ENCODE data around the gene SPEM3.

Gene SPEM3

GRCh38 chr17:7411427-7411750 lies 17.3 kb upstream of the SPEM3 start:
- in situ Hi-C loops (cut with MboI; ENCODE audit: low pct_unique_long_range_greater_than_20kb, low sequenced_read_pairs, unreplicated experiment), result no loop called here
- TF ChIP-seq CTCF (IDR thresholded peaks at IDR 0.05; ENCODE audit: extremely low read depth, insufficient read depth, missing control alignments), result no peak

GRCh38 chr17:7413346-7413985 lies 15.2 kb upstream of the SPEM3 start:
- in situ Hi-C loops (cut with MboI; ENCODE audit: low pct_unique_long_range_greater_than_20kb, low sequenced_read_pairs, unreplicated experiment), result no loop called here
- TF ChIP-seq CTCF (IDR thresholded peaks at IDR 0.05; ENCODE audit: extremely low read depth, insufficient read depth, missing control alignments), result no peak
- DNase-seq (ENCODE audit: low spot score), result no peak

More at GRCh38 chr17:7411427-7411750, 17.3 kb upstream of the SPEM3 start:
- no peak for DNase-seq (ENCODE audit: low spot score)

- in situ Hi-C loops (cut with MboI; ENCODE audit: low pct_unique_long_range_greater_than_20kb, low sequenced_read_pairs, unreplicated experiment), result no loop called here
- no peak for DNase-seq (ENCODE audit: low spot score)
- TF ChIP-seq CTCF (IDR thresholded peaks at IDR 0.05; ENCODE audit: extremely low read depth, insufficient read depth, missing control alignments), result no peak
Observed at GRCh38 chr17:7414837-7415236, 13.8 kb upstream of the SPEM3 start.

- in situ Hi-C loops (cut with MboI; ENCODE audit: low pct_unique_long_range_greater_than_20kb, low sequenced_read_pairs, unreplicated experiment), result no loop called here
- DNase-seq (ENCODE audit: low spot score), result no peak
- no peak for TF ChIP-seq CTCF (IDR thresholded peaks at IDR 0.05; ENCODE audit: extremely low read depth, insufficient read depth, missing control alignments)
Observed at GRCh38 chr17:7415784-7416183, 12.9 kb upstream of the SPEM3 start.

GRCh38 chr17:7416323-7416722 lies 12.3 kb upstream of the SPEM3 start:
- DNase-seq (ENCODE audit: low spot score), result no peak
- in situ Hi-C loops (cut with MboI; ENCODE audit: low pct_unique_long_range_greater_than_20kb, low sequenced_read_pairs, unreplicated experiment), result no loop called here
- TF ChIP-seq CTCF (IDR thresholded peaks at IDR 0.05; ENCODE audit: extremely low read depth, insufficient read depth, missing control alignments), result no peak

DNA sequence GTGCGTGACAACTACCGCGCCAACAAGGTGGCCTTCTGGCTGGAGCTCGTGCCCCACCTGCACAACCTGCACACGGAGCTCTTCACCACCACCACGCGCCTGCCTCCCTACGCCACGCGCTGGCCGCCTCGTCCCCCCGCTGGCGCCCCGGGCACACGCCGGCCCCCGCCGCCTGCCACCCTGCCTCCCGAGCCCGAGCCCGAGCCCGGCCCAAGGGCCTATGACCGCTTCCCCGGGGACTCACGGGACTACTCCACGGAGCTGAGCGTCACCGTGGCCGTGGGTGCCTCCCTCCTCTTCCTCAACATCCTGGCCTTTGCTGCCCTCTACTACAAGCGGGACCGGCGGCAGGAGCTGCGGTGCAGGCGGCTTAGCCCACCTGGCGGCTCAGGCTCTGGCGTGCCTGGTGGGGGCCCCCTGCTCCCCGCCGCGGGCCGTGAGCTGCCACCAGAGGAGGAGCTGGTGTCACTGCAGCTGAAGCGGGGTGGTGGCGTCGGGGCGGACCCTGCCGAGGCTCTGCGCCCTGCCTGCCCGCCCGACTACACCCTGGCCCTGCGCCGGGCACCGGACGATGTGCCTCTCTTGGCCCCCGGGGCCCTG lies 11.5 kb upstream of the SPEM3 start:
- no peak for DNase-seq (ENCODE audit: low spot score)
- in situ Hi-C loops (cut with MboI; ENCODE audit: low pct_unique_long_range_greater_than_20kb, low sequenced_read_pairs, unreplicated experiment), result no loop called here
- TF ChIP-seq CTCF (IDR thresholded peaks at IDR 0.05; ENCODE audit: extremely low read depth, insufficient read depth, missing control alignments), result no peak
